Mammary epithelial cell (primary cell): ENCODE measurements around the gene CDIP1.

Experiments used
- EZH2 ChIP-seq: IDR thresholded peaks from 2 replicates; pipeline ENCODE4 v1.6.1; 2012; ENCODE audit warnings: low read length, inconsistent platforms, borderline replicate concordance
- TF ChIP-seq, protein P1 (sequence below), 2 donors: IDR thresholded peaks in 1 of 2; conservative IDR thresholded peaks in 1 of 2; 2 replicates each; pipeline ENCODE4 v1.5.1; 2011 to 2012; ENCODE audit warnings: inconsistent platforms in 2 of 2, low read length in 2 of 2, mild to moderate bottlenecking in 2 of 2, control low read depth in 1 of 2, low read depth in 1 of 2; ENCODE audit not compliant: insufficient read depth in 1 of 2; ENCODE audit errors: extremely low read depth in 1 of 2

DNA sequence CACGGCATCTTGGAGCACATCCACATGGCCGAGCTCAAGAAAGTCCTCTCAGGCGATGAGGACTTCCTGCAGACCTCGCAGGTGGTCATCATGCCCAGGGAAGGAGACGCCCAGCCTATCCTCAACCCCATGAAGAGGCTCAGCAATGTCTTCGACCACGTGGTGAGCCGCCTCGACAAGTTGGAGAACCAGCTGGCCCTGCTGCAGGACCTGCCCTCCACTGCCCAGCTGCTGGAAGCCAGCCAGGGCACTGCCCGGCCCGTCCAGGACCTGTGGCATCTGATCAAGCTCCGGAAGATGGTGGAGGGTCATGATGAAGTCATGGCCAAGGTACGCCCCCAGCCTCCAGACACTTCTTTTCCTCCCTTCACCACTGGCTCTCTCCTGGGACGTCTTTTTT, 18.0 kb upstream of the CDIP1 start:
- TF ChIP-seq, protein P1, sequence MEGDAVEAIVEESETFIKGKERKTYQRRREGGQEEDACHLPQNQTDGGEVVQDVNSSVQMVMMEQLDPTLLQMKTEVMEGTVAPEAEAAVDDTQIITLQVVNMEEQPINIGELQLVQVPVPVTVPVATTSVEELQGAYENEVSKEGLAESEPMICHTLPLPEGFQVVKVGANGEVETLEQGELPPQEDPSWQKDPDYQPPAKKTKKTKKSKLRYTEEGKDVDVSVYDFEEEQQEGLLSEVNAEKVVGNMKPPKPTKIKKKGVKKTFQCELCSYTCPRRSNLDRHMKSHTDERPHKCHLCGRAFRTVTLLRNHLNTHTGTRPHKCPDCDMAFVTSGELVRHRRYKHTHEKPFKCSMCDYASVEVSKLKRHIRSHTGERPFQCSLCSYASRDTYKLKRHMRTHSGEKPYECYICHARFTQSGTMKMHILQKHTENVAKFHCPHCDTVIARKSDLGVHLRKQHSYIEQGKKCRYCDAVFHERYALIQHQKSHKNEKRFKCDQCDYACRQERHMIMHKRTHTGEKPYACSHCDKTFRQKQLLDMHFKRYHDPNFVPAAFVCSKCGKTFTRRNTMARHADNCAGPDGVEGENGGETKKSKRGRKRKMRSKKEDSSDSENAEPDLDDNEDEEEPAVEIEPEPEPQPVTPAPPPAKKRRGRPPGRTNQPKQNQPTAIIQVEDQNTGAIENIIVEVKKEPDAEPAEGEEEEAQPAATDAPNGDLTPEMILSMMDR (conservative IDR thresholded peaks at IDR 0.05 in 1 of 2, IDR thresholded peaks at IDR 0.05 in 1 of 2; ENCODE audit: extremely low read depth in 1 of 2, insufficient read depth in 1 of 2, low read depth in 1 of 2, low read length in 2 of 2), result no peak
- TF ChIP-seq EZH2, result no peak
